Endometrium (tissue), 2 donors: ENCODE measurements around the gene F13A1.

Source experiments
- FAIRE-seq: peaks from 2 replicates; lab custom pipeline; 2012; peaks lifted over from hg19 to GRCh38; lab: Jason Lieb, UNC
- donor health status: control.
- donor health status: control.

The F13A1 gene

DNA sequence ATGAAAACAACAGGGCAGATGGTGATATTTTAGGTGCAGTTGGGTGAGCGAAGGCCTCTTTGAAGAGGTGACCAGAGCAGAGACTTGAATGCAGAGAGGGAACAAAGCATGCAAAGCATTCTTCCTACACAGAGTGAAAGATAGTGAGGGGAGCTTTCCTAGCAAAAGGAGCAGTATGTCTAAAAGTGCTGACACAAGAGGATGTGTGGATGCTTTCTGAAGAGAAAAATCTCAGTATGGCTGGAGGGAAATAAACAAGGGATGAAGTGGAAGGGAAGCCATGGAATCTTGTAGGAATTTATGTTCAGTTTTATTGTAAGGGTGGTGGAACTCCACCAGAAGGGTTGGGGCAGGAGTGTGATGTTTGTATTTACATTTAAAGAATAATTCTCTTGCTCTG, 128.6 kb downstream of the F13A1 start:
- no peak for FAIRE-seq

GRCh38 chr6:6191476-6191875, 129.0 kb downstream of the F13A1 start:
- no peak for FAIRE-seq

GRCh38 chr6:6180684-6181083, 139.8 kb downstream of the F13A1 start:
- no peak for FAIRE-seq

- no peak for FAIRE-seq
Measured at GRCh38 chr6:6179858-6180623, 140.4 kb downstream of the F13A1 start.

DNA sequence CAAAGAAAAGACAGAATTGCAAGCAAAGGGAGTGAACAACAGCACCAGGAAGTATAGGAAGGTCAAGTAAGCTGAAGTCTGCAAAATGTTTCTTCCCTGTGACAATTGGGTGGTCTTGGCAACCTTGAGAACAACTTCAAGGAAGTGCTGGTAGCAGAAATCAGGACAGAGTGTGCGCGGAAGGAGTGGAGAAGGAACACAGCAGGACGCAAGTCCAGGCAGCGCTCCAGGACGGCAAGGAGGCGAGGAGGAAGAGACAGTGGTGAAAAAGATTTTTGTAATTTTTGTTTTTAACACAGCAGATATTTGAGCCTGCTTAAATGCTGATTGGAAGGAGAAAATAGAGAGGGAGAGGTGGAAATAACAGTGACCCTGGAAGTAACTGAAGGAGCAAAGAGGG, 141.7 kb downstream of the F13A1 start:
- FAIRE-seq = no peak

GRCh38 chr6:6177754-6178153, 142.7 kb downstream of the F13A1 start:
- FAIRE-seq = no peak

GRCh38 chr6:6176586-6177228, 143.8 kb downstream of the F13A1 start:
- no peak for FAIRE-seq

DNA sequence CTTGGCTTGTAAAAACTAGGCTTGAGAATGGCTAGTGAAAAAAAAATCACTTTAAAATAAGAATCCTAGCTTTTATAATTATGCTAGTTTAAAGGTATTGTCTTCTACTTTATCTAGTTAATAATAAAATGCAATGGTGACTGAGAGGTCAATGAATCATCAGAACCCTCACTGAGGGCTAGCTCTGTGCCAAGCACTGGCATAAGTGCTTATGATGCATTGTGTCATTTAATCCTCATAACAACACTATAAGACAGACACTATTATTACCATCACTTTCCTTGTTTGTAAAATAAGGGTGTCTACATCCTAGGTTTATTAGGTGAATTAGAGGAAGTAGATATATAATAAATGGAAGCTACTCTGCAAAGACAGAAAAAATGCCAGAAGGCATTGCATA, 144.3 kb downstream of the F13A1 start:
- FAIRE-seq = no peak

DNA sequence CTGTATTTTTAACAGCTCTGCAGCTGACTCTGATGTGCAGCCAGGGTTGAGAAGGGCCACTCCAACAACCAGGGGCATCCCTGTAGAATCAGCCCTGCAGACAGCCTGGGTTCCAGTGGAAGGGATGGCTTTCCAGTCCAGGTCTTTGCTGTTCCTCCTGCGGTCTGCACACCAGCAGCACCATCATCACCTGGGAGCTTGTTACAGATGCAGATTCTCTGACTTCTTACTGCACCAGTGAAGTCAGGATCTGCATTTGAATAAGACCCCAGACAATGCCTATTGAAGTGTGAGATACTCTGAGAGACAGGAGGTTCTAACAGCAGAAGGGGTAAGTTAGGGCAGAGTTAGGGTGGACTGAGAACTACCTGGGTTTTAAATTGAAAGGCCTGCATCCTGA, 151.3 kb downstream of the F13A1 start:
- FAIRE-seq = no peak

GRCh38 chr6:6166064-6166463, 154.4 kb downstream of the F13A1 start:
- no peak for FAIRE-seq

DNA sequence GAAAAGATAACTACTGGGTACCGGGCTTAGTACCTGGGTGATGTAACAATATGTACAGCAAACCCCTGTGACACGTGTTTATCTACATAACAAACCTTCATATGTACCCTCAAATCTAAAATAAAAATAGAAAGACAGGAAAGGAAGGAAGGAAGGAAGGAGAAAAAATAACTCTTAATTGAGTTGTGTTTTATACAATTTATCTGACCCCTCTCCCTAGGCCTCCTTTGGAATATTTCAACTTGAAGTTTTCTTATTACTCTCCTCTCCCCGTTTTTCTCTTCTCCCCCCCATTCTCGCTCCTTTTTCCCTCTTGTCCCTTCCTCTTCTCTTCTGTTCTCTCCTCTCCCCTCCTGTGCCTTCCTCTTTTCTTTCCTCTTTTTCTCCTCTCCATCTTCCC, 156.1 kb downstream of the F13A1 start:
- no peak for FAIRE-seq

DNA sequence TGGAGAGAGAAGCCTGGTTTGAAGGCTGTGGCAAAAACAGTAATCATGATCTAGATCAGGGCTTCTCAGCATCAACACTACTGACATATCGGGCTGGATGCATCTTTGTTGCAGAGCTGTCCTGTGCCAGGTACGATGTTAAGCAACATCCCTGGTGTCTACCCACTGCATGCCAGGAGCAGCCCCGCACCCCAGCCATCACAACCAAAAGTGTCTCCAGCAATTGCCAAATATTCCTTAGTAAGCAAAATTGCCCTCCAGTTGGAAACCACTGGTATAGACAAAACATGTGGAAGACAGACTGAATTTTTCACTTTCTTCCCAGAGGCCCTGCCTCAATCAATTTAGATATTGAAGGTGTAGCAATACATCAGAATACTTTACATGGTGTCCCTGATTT, 166.1 kb downstream of the F13A1 start:
- FAIRE-seq = no peak

- no peak for FAIRE-seq
Measured at GRCh38 chr6:6152060-6152459, 168.4 kb downstream of the F13A1 start.

DNA sequence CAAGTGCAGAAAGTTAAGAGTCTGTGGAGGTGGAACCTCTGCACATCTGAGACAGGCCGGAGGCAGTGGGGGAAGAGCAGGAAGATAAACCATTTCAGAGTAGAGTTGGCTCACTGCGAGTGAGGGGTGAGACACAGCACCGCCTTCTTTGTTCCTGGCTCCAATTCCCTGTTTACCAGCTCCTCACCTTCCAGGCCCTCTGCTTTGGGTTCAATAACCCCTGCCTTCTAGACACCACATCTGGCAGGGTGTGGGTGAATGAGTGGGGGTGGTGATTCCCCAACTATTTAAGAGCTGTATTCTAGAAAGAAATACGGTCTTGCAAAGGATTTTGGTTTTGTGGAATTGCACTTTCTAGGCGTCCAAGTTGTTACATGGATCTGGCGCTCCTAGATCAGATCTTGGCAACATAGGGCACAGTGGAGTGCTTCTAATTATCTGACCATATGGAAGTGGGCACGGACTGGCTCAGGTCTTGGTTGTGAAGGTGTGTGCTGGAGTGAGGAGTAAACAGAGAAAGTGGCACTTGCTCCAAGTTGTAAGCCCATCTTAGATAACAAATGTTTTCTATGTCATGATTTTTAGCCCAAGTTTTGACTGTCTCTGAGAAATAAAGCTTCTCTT, 172.2 kb downstream of the F13A1 start:
- no peak for FAIRE-seq

DNA sequence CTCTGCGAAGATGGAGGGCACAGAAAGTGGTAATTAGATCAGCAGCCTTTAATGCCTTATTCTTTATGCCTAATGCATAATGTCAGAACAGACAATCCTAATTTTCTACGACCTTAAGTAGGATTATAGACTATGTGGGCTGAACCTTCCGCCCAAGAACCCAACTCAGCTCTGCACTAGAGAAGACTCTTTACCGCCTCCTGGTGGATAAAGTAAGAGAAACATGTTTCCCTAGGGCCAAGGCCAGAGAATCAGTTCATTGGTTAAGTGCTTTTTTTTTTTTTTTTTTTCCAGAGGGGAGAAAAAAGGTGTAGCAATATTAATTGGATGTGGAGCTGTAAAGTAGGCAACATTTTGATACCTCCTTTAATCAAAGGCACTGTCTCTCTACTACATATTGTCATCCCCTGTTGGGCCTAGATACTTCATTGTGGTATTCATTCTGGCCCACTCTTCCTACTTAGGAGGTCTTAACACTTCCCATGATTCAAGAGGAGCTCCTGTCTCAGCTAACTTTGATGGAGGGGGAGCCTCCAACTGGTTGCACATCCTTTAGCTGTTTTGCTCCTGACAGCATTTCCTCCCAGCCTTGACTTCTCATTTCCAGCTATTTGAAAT, 188.9 kb downstream of the F13A1 start:
- no peak for FAIRE-seq

DNA sequence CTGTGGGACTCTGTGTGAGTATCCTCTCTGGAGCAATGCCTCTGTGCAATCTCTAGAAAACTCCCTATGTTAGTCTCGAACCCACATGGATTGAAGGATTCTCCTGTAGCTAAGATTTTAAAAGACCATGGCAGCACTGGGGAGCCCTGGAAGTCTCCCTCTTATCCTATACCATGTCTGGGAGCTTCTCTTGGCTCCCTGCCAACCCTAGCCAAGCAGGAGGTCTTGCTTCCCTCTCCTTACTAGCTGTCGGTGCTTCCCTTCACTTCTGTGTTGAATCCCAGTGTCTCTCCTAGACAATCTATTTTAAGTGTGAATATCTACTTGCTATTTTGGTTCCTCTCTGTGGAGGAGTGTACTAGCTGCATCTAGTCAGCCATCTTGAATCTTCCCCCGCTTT, 195.0 kb downstream of the F13A1 start:
- no peak for FAIRE-seq

- FAIRE-seq = no peak
Measured at GRCh38 chr6:6123803-6124202, 196.7 kb downstream of the F13A1 start.

- no peak for FAIRE-seq
Measured at GRCh38 chr6:6121943-6122342, 198.5 kb downstream of the F13A1 start.

GRCh38 chr6:6105472-6106036, 214.9 kb downstream of the F13A1 start:
- no peak for FAIRE-seq
